HG02981 (cell line): ENCODE results near the gene USP4.
"Not testable (repeated sequence)": the region's sequence is repeated elsewhere in the genome, so short reads cannot be mapped to it uniquely, and the experiment has no call there.

ENCODE experiments used
- ATAC-seq: cut with Tn5 transposase; IDR thresholded peaks from one replicate; pipeline ENCODE4 v1.9.1; 2021; ENCODE audit warnings: mild to moderate bottlenecking, moderate library complexity; ENCODE audit not compliant: unreplicated experiment

USP4 gene

DNA sequence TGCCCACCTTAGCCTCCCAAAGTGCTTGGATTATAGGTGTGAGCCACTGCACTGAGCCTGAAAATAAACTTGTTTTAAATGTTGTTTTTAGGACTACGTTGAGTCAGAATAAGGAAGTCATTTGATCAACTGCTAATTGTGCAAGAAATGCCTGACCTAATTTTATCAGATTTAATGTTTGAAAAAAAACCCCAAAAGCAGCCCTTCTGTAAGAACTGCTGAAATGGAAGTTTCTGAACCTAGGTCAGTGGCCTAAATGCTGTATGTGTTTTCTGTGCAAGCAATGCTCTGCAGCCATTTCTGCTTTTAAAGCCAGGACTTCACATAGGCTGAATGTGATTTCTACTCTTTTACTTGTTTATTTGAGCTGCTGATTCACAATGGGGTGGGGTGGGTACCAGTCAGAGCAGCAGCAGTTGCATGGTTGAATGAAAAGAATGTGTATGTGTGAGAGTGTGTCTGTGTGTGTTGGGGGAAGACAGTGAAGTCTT, 11.7 kb upstream of the USP4 start:
- no peak for ATAC-seq

DNA sequence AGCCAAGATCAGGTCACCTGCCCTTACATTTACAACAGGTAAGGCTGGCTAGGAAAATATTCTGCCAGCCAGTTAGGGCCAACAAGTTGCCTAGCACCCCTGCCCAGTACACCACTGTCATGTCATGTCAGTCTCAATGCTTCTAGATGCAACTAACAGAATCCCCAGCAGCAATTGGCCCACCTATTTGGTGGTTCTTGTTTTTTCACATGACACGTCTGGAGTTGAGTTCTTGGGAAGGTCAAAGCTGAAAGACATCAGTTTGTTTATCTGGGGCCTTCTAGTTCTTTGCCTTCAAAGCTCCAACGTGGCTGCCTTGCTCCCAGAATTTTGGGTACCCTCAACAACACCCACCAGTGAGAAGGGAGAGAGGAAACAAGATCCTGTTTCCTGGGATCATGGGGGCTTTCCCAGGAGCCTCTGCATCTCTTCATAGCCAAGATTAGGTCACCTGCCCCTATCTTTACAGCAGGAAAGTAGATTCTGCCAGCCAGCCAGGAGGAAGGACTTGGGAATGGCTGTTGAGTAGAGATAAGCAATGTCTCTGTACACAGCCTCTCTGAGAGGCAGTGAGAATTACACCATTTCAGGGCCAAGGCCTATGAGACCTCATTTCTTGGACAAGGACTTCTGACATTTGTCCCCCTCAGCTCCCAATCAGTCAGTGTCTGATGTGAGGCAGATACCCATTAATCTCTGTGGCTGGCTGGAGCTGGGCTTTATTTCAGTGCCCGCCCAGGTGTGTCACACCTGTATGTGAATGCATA, 9.7 kb upstream of the USP4 start:
- ATAC-seq, result no peak

DNA sequence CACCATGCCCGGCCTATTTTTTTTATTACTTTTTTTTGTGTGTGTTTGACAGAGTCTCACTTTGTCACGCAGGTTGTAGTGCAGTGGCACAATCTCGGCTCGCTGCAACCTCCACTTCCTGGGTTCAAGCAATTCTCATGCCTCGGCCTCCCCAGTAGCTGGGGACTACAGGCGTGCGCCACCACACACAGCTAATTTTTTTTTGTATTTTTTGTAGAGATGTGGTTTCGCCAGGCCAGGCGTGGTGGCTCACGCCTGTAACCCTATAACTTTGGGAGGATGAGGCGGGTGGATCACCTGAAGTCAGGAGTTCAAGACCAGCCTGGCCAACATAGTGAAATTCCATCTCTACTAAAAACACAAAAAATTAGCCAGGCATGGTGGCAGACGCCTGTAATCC, 8.5 kb upstream of the USP4 start:
- not testable (repeated sequence) for ATAC-seq

DNA sequence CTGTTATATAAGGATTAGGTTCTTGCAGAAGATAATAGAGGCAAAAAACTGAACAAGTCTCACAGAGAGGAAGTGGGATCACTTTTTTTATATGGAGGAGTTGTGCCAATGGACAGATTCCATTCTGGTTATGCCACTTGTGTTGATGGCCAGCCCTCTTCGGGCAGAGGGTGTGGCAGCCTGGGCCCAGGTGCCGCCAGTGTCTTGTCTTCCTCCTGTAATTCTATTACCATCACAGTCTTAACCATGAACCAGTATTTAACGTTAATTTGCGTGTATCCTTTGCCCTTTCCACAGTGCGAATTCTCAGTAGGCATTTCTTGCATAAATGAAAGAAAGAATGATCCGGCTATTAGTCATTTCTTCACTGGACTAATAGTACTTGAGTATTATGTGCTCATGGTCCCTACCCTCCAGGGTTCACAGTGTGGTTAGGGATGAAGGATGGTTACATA, 7.0 kb upstream of the USP4 start:
- no peak for ATAC-seq

DNA sequence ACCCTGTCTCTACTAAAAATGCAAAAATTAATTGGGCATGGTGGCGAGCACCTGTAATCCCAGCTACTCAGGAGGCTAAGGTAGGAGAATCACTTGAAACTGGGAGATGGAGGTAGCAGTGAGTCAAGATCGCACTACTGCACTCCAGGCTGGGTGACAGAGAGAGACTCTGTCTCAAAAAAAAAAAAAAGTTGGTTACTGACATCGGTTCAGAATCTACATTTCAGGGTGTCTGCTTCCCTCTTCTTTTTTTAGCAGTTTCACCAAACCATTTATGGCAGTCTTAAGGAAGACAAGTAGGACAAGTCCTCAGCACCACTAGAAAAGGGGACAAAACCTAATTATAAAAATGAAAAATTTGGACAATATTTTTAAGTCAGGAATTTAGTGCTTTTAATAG, 3.3 kb upstream of the USP4 start:
- ATAC-seq, result no peak

DNA sequence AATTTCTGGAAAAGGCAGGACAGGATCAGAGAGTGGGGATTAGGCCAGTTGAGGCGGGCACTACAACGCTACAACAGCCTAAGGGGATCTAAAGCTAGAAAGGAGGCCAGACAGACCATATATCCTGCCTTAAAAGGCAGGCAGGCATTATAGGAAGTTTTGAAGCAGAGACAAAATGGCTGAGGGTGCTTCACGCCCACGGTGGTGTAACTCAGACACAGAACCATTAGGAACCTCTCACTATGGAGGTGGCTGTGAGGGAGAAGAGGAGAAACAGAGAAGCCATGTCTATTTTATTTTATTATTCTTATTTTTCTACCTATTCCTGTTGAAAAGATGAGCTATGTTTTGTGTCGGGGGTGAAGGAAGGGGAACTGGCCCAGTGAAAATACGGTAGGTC, 2.1 kb upstream of the USP4 start:
- no peak for ATAC-seq

DNA sequence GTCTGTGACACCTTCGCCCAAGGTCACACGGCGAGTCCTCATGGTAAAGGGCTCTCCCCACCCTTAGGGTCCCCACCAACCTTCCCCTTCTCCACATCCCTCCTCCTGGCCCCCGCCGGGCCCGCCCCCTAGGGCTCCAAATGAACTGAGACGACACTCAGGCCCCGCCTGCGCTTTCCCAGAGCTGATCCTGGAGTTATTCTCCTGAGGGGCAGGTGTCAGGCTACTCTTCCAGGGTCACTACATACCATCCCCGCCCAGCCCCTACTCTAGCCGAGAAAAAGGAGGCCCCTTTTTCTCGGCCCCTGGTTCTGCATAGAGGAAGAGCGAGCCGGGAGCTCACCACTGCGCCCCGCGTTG, 292 bp downstream of the USP4 start:
- no peak for ATAC-seq

DNA sequence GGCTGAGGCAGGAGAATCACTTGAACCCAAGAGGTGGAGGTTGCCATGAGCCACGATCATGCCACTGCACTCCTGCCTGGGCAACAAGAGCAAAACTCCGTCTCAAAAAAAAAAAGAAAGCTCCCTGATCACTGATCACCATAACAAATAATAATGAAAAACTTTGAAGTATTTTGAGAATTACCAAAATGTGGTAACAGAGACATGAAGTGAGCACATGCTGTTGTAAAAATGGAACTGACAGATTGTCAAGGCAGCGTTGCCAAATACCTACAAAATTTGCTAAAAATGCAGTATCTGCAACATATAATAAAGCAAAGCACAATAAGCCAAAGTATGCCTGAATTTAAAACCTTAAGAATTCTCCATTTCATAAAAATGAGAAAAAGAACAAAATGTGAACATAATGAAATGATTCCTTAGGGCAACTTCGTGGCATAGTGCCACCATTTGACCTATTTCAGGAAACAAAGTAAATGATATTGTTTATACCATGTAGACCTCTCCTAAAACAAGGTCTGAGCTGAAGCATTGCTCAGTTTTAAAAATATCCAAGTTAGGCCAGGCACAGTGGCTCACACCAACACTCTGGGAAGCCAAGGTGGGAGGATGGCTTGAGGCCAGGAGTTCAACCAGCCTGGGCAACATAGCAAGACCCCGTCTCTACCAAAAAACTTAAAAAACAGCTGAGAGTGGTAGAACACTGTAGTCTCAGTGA, 5.8 kb downstream of the USP4 start:
- no peak for ATAC-seq

DNA sequence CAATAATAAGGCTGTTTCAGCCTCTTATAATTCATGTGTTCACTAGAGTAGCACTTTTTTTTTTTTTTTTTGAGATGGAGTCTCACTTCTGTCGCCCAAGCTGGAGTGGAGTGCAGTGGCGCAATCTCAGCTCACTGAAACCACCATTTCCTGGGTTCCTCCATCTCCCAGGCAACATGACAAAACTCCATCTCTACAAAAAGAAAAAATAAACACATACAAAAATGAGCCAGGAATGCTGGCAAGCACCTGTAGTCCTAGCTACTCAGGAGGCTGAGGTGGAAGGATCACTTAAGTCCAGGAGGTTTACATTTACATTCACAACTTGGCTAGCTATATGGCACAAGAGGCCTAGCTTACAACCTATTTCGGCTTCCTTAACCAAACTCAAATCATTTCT, 6.8 kb downstream of the USP4 start:
- no peak for ATAC-seq

DNA sequence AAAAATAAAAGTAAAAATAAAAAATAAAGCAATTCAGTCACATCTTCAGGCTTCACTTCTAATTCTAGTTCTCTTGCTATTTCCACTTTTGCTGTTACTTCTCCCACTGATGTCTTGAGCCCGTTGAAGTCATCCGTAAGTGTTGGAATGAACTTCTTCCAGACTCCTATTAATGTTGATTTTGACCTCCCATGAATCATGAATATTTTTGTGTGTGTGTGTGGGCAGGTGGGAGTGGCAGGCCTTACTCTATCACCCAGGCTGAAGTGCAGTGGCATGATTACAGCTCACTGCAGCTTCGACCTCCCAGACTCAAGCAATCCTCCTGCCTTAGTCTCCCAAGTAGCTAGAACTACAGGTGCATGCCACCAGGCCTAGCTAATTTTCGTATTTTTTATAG, 10.7 kb downstream of the USP4 start:
- no peak for ATAC-seq

DNA sequence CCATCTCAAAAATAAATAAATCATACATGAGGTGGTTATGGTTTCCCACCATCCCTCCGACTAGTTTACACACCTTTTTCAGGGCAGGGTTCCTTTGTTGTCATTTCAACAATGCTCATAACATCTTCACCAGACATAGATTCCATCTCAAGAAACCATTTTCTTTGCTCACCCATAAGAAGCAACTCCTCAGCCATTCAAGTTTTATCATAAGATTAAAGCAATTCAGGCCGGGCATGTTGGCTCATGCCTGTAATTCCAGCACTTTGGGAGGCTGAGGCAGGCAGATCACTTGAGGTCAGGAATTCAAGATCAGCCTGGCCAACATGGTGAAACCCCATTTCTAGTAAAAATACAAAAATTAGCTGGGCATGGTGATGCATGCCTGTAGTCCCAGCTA, 11.5 kb downstream of the USP4 start:
- not testable (repeated sequence) for ATAC-seq

DNA sequence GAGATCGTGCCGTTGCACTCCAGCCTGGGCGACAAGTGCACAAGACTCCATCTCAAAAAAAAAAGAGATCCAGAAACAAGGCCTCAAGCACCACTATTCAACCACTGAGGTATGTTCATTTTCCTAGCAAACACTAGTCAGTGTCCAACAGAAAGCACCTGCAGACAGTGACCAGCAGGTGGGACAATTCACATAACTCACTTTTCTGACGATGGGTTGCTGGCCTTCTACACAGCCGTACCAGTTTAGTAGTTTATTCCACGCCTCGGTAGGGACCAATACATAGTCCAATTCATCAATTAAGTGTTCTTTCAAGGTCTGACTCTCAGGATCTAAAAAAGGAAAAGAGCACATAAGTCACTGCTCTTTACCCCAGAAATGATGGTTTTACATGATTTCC, 12.4 kb downstream of the USP4 start:
- no peak for ATAC-seq

DNA sequence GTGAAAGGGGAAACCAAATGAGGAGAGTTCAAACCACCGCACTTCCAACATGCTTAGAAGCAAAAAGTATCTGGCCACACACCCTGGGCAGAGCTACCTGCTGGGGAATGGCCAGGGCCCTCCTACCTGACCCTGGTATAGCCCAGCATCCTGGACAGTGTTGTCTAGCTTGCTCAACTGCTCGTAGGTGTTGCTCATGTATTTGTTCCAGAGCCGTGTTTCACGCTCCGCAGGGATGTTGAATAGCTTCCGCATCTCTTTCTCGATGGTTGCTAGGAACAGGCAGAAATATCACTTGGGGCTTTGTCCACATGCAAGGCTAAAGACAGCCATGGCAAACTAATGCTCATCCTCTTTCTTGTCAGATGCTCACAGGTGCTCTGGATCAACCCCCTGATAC, 15.1 kb downstream of the USP4 start:
- ATAC-seq, result no peak

DNA sequence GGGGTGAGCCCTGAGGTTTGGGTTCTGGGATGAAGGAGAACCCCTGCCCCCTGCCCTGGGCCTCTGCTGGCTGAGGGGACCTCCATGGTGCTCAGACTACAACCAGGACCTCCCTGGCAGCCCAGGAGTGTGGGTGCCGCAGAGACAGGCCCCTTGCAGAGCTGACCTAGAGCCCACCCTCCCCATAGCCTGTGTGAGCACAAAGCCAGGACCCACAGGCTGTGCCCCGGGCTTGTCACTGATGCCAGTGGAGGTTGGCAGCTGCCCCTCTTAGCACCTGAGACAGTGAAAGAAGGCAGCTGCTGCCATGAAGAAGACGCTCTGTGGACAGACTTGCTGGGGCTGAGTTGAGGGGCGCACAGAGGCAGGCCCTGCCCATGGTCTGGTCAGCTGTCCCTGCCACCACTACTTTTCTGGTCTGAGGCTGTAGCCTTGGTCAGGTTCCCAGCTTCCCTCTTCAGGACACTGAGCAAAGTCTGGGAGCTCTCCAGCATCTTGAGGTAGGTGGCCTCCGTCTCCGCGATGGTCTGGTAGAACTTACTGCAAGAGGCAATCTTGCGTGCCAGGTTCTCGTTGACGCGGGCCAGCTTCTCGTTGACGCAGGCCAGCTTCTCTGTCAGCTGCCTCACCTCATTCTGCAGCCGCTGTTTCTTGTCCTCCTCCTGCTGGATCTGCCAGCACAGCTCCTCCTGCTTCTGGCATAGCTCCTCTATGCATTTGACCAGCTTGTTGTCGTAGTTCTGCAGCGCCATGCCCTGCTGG, 23.0 kb downstream of the USP4 start:
- ATAC-seq, result no peak

DNA sequence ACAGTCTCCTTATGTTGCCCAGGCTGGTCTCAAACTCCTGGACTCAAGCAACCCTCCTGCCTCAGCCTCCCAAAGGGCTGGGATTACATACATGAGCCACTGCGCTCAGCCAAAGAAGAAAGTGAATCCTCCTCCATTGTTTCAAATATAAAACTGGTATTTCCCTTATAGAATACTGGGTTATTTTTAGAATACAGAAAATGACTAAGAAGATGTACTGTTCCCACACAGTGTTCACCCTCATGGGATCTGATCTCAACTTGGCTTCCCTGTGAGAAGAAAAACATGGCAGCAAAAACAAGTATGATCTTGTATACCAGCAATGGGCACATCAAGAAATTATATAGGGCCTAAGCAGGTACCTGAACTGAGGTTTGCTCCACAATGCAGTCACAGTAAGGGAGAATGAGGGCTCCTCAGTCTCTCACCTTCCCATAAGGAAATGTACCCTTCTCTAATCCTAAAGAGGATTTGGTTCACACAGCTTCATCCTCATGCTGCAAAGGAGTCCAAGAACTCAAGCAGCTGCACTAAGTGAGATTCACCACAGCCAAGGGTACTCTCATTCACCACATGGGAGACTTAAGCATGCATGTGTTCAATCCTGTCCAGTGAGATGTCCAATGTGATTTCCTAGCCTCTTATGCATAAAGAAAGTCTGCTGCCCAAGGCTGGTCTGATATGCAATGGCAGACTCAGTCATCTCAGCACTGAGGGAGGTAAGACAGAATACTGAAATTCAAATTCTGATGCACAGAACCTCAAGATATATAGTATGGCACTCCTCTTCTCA, 25.8 kb downstream of the USP4 start:
- ATAC-seq, result no peak

DNA sequence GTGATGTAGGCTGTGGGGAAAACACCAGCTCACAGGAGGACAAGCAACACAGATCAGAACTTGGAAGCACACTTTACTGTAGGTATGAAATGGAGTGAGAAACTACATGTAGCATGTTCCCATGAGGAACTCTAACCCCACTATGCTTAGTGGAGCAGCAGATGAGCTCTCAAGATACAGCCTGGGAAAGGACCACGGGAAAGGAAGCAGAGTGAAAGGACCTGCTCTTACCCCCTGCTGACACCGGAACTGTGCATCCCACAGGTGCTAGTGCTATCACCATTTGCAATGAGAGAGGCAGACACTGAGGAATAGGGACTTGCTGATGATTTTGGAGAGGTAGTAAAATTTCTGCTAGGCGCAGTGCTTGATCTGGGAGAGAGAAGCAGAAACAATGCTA, 28.6 kb downstream of the USP4 start:
- no peak for ATAC-seq

DNA sequence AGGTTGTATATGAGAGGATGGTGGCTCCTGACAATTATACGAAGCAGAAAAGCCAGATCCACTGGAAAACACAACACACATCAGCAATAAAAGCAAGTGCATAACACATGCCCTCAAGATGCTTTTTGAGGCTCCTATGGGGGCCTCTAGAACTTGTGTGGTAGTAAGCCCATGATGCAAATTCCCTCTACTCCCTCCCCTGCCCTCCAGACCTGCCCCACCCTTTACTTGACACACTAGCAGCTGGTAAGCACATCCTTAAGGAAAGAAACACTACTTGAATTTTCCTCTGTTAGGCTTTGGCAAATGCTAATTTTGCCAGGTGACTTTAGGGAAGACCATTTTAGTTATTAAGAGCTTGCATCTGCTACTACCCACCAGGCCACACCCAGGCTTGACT, 29.2 kb downstream of the USP4 start:
- no peak for ATAC-seq

DNA sequence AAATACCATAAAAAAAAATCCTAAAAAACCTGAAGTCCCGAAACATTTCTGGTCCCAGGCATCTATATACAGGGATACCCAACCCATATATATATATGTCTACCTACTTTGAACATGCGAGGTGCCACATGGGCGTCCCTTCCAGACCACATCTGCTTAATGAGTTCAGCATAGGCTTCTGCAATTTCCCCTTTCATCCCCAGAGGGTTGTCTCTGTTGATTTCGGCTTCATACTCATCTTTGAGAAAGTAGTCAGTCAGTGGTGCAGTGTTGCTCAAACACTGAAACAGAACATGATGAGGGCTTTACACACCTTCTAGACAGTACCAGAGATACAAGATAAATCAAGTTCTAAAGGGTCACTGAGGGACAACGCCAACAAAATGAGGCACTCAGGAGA, 34.2 kb downstream of the USP4 start:
- no peak for ATAC-seq

DNA sequence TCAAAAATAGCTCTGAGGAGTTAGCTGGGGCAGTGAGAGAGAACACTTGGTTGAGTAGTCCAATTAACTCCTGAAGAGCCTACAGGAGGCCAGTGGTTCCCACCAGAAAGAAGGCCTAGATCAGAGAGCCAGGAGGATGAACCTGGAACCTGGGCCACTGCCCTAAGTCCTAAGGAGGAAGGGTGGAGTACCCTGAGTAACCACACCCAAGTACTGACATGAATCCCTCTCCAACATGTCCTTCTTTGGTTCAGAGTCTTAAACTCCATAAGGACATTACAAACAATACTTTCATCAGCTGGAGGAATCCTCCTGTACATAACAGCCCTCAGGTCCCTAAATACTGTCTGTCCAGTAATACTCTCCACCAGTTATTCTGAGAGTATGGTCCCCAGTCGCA, 37.2 kb downstream of the USP4 start:
- no peak for ATAC-seq

DNA sequence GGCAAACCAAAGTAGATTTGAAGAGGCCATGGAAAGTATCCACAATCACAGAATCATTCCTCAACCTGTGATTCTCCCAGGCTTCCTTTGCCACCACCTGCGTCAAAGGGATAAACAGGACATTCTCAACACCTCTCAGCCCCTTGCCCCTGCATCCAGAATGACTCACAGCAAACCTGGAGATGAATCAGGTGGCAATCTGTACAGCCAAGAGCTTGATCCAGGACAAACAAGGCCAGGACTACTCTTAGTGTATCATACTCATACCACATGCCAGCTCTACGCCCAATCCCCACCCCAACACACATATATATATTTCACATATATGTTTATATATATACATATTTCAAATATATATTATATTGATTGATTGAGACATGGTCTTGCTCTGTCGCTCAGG, 39.3 kb downstream of the USP4 start:
- no peak for ATAC-seq

DNA sequence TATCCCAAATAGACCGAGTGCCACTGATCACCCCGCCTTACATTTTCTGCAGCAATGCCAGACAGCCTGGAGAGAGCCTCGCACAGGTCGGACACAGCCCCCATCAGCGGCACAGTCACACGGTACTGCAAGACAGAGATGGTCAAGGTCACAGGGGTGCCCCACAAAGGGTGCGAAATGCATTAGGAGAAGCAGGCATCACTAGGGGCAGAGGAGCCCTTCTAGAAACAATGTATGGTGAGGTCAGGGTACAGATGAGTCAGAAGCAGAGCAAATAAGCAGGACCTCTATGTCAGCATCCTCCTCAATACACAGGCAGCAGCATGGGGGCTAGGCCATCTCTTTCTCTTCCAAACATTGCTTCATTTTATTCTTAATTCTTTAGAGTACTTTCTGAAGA, 41.3 kb downstream of the USP4 start:
- no peak for ATAC-seq
